ENCODE data around the gene NTN4. TPM values are rescaled to one million over a fixed set of nuclear protein-coding genes. Genes with fewer than 3 reads are reported as not detected.

Gene NTN4
- total and polyA plus RNA-seq, 12 donors, result 10.1 to 62.5 (median 42.4) TPM

- intact Hi-C loops (cut with DNase I), result no loop called here
- no peak overlapping the region for H3K4me3 ChIP-seq
- no peaks in the 10 kb centered on the region for H3K36me3 ChIP-seq (replicated peaks in 1 of 2)
- H3K27ac ChIP-seq, result no peak overlapping the region
- H3K4me1 ChIP-seq (replicated peaks in 1 of 2), result peaks cover 0 to 11% of the 10 kb centered on the region in 2 donors
- no peaks in the 10 kb centered on the region for H3K9me3 ChIP-seq (replicated peaks in 1 of 3)
- 75 to 88% (median 82%) methylated on average over 7 of the region's 7 CpGs for WGBS, 4 donors
- TF ChIP-seq, protein P1, sequence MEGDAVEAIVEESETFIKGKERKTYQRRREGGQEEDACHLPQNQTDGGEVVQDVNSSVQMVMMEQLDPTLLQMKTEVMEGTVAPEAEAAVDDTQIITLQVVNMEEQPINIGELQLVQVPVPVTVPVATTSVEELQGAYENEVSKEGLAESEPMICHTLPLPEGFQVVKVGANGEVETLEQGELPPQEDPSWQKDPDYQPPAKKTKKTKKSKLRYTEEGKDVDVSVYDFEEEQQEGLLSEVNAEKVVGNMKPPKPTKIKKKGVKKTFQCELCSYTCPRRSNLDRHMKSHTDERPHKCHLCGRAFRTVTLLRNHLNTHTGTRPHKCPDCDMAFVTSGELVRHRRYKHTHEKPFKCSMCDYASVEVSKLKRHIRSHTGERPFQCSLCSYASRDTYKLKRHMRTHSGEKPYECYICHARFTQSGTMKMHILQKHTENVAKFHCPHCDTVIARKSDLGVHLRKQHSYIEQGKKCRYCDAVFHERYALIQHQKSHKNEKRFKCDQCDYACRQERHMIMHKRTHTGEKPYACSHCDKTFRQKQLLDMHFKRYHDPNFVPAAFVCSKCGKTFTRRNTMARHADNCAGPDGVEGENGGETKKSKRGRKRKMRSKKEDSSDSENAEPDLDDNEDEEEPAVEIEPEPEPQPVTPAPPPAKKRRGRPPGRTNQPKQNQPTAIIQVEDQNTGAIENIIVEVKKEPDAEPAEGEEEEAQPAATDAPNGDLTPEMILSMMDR (IDR thresholded peaks at IDR 0.05), result no peak
- TF ChIP-seq POLR2A (IDR thresholded peaks at IDR 0.05), result no peak
- no peak for DNase-seq
- no peaks in the 10 kb centered on the region for H3K27me3 ChIP-seq
These were observed 59.0 kb downstream of the NTN4 start for GRCh38 chr12:95731519-95731958.

- H3K27me3 ChIP-seq, result no peaks in the 10 kb centered on the region
- H3K36me3 ChIP-seq (replicated peaks in 1 of 2), result no peaks in the 10 kb centered on the region
- intact Hi-C loops (cut with DNase I), result no loop called here
- 66 to 80% (median 74%) methylated on average over 1 of the region's 1 CpG for WGBS, 4 donors
- TF ChIP-seq POLR2A (IDR thresholded peaks at IDR 0.05), result no peak
- TF ChIP-seq, protein P1 (IDR thresholded peaks at IDR 0.05), result no peak
- H3K9me3 ChIP-seq (replicated peaks in 1 of 3), result no peaks in the 10 kb centered on the region
- no peak overlapping the region for H3K4me3 ChIP-seq
- no peak for DNase-seq
- H3K27ac ChIP-seq, result no peak overlapping the region
- H3K4me1 ChIP-seq (replicated peaks in 1 of 2), result peaks cover 0 to 11% of the 10 kb centered on the region in 2 donors
These were observed 60.1 kb downstream of the NTN4 start for GRCh38 chr12:95730457-95730856.

- no peaks in the 10 kb centered on the region for H3K4me1 ChIP-seq (replicated peaks in 1 of 2)
These were observed 63.7 kb downstream of the NTN4 start for GRCh38 chr12:95726903-95727302.

GRCh38 chr12:95724767-95725166 is 65.8 kb downstream of the NTN4 start:
- Histone ChIP-seq H3K4me3 (no peak overlapping the region), H3K9me3 (replicated peaks in 1 of 3) (no peaks in the 10 kb centered on the region), H3K27ac (no peak overlapping the region), H3K36me3 (replicated peaks in 1 of 2) (no peaks in the 10 kb centered on the region), H3K27me3 (no peaks in the 10 kb centered on the region), H3K4me1 (replicated peaks in 1 of 2) (no peaks in the 10 kb centered on the region)
- no peak for DNase-seq
- intact Hi-C loops (cut with DNase I), result no loop called here
- WGBS, 4 donors, result 85 to 92% (median 91%) methylated on average over 1 of the region's 1 CpG
- TF ChIP-seq, protein P1 (IDR thresholded peaks at IDR 0.05), result no peak
- TF ChIP-seq POLR2A (IDR thresholded peaks at IDR 0.05), result no peak

More at GRCh38 chr12:95726903-95727302, 63.7 kb downstream of the NTN4 start:
- TF ChIP-seq POLR2A (IDR thresholded peaks at IDR 0.05), result no peak
- TF ChIP-seq, protein P1 (IDR thresholded peaks at IDR 0.05), result no peak
- Histone ChIP-seq H3K4me3 (no peak overlapping the region), H3K27me3 (no peaks in the 10 kb centered on the region), H3K27ac (no peak overlapping the region), H3K9me3 (replicated peaks in 1 of 3) (no peaks in the 10 kb centered on the region), H3K36me3 (replicated peaks in 1 of 2) (no peaks in the 10 kb centered on the region)
- 86 to 97% (median 96%) methylated on average over 2 of the region's 2 CpGs for WGBS, 4 donors
- intact Hi-C loops (cut with DNase I), result no loop called here
- DNase-seq, result no peak
